Tibial artery (tissue), 4 donors: ENCODE measurements around the gene PTRHD1.

ENCODE experiments used
- DNase-seq, 2 donors: peaks; one replicate each; pipeline ENCODE4 v3.0.0-alpha.2; 2019
- H3K27ac ChIP-seq, 2 donors: fragments of 200-600 bp; sonication (generic) in 1 of 2; 1 replicate in 1 of 2; 2 replicates in 1 of 2; pipeline ENCODE4 v1.5.1; 2018 to 2019; ENCODE audit warnings: mild to moderate bottlenecking in 1 of 2
- H3K27me3 ChIP-seq, 2 donors: fragments of 200-600 bp; sonication (generic) in 1 of 2; one replicate each; pipeline versions ENCODE4 v1.5.1 to v1.6.0; 2016 to 2019
- H3K36me3 ChIP-seq, 3 donors: fragments of 200-600 bp; sonication (generic) in 2 of 3; one replicate each; pipeline ENCODE4 v1.5.1; 2016 to 2019; ENCODE audit warnings: mild to moderate bottlenecking in 2 of 3
- H3K4me1 ChIP-seq, 4 donors: fragments of 200-600 bp; sonication (generic) in 2 of 4; 1 replicate in 3 of 4; 2 replicates in 1 of 4; pipeline ENCODE4 v1.5.1; 2016 to 2019
- H3K4me3 ChIP-seq, 2 donors: fragments of 200-600 bp; sonication (generic) in 1 of 2; 1 replicate in 1 of 2; 2 replicates in 1 of 2; pipeline ENCODE4 v1.5.1; 2018 to 2019; ENCODE audit warnings: mild to moderate bottlenecking in 2 of 2
- H3K9me3 ChIP-seq, 3 donors: fragments of 200-600 bp; sonication (generic) in 1 of 3; one replicate each; pipeline ENCODE4 v1.5.1; 2016 to 2019
- CTCF ChIP-seq, 2 experiments: fragments of 200-600 bp in 1 of 2; fragments of 450-650 bp in 1 of 2; IDR thresholded peaks; one replicate each; pipeline ENCODE4 v1.5.1; 2017 to 2019; ENCODE audit warnings: antibody characterized with exemption in 2 of 2, mild to moderate bottlenecking in 1 of 2, moderate library complexity in 1 of 2
- intact Hi-C: fragments of 100-400 bp; cut with DNase I; formaldehyde crosslinking; loops from one replicate; pipeline ENCODE4 v1.15.0; 2023; ENCODE audit warnings: low total_unique reads

Gene PTRHD1

GRCh38 chr2:24779116-24779515, 14.1 kb downstream of the PTRHD1 start:
- no peaks in the 10 kb centered on the region for H3K36me3 ChIP-seq
- H3K9me3 ChIP-seq = no peaks in the 10 kb centered on the region
- H3K27me3 ChIP-seq = no peaks in the 10 kb centered on the region
- TF ChIP-seq CTCF (IDR thresholded peaks at IDR 0.05) = no peak
- intact Hi-C loops = no loop called here
- no peak overlapping the region for H3K4me3 ChIP-seq
- H3K4me1 ChIP-seq = no peaks in the 10 kb centered on the region
- no peak for DNase-seq
- H3K27ac ChIP-seq = no peak overlapping the region

- TF ChIP-seq CTCF (IDR thresholded peaks at IDR 0.05) = no peak
- Histone ChIP-seq H3K27me3 (no peaks in the 10 kb centered on the region), H3K4me1 (no peaks in the 10 kb centered on the region), H3K4me3 (no peak overlapping the region), H3K27ac (no peak overlapping the region), H3K36me3 (peaks cover 0 to 16% (median 5%) of the 10 kb centered on the region in 3 donors), H3K9me3 (no peaks in the 10 kb centered on the region)
- no peak for DNase-seq
- intact Hi-C loops = no loop called here
Measured at GRCh38 chr2:24774373-24774772, 18.8 kb downstream of the PTRHD1 start.

- Histone ChIP-seq H3K4me1 (no peaks in the 10 kb centered on the region), H3K4me3 (no peak overlapping the region), H3K36me3 (peaks cover 0 to 36% (median 19%) of the 10 kb centered on the region in 3 donors), H3K27ac (no peak overlapping the region), H3K27me3 (no peaks in the 10 kb centered on the region), H3K9me3 (no peaks in the 10 kb centered on the region)
- TF ChIP-seq CTCF (IDR thresholded peaks at IDR 0.05) = no peak
- no peak for DNase-seq
- intact Hi-C loops = no loop called here
Measured at GRCh38 chr2:24771764-24772586, 21.2 kb downstream of the PTRHD1 start.

- Histone ChIP-seq H3K9me3 (no peaks in the 10 kb centered on the region), H3K4me1 (no peaks in the 10 kb centered on the region), H3K27ac (no peak overlapping the region), H3K4me3 (no peak overlapping the region), H3K27me3 (no peaks in the 10 kb centered on the region), H3K36me3 (peaks cover 0 to 42% (median 19%) of the 10 kb centered on the region in 3 donors)
- intact Hi-C loops = no loop called here
- no peak for DNase-seq
- TF ChIP-seq CTCF (IDR thresholded peaks at IDR 0.05) = no peak
Measured at GRCh38 chr2:24771061-24771460, 22.1 kb downstream of the PTRHD1 start.

GRCh38 chr2:24768601-24769000, 24.6 kb downstream of the PTRHD1 start:
- intact Hi-C loops = no loop called here
- H3K27me3 ChIP-seq = no peaks in the 10 kb centered on the region
- H3K9me3 ChIP-seq = no peaks in the 10 kb centered on the region
- H3K4me1 ChIP-seq = no peaks in the 10 kb centered on the region
- peak; percentile 47 to 68 for DNase-seq
- no peak overlapping the region for H3K27ac ChIP-seq
- no peak overlapping the region for H3K4me3 ChIP-seq
- no peak for TF ChIP-seq CTCF (IDR thresholded peaks at IDR 0.05)
- peaks cover 16 to 58% (median 33%) of the 10 kb centered on the region in 3 donors for H3K36me3 ChIP-seq
